Inflammatory macrophage (primary cell): Measurements from ENCODE around the gene TCEAL7.

ENCODE experiments used
- DNase-seq, 2 donors: peaks; one replicate each; pipeline ENCODE4 v3.0.0-alpha.2; 2020 to 2022

The TCEAL7 gene

DNA sequence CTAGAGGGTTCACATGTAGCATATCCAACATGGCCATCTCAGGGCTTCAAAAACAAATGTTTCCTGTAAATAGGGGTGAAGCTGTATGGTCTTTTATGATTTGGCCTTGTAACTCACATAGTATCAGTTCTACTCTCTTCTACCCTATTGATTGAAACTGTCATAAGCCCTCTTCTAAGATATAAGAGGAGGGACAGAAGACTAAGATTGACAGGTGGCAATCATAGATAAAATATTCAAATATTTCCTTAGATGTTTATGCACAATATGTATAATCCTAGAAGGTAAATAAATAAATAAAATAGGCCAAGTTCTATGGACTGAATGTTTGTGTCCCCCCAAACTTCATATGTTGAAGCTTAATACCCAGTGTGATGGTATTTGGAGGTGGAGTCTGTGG is 39.4 kb downstream of the TCEAL7 start:
- DNase-seq = no peak

DNA sequence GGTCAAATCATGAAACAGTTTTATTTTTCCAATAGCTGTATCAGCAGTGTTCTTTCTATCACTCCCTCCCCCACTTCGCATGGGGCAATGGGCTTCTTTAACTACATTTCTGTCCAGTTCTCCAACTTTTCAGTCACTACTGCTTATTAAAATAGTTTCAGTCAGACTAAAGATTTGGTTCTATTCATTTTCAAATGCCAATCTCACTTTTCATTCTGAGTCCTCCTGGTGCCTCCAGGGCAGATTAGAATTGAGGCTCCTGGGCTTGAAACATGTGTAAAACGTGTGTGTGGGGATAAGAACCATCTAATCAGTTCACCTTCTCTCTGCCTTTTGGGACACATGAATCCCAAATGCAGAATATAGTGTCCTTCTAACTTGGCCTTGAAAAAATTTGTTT is 42.8 kb downstream of the TCEAL7 start:
- no peak for DNase-seq

DNA sequence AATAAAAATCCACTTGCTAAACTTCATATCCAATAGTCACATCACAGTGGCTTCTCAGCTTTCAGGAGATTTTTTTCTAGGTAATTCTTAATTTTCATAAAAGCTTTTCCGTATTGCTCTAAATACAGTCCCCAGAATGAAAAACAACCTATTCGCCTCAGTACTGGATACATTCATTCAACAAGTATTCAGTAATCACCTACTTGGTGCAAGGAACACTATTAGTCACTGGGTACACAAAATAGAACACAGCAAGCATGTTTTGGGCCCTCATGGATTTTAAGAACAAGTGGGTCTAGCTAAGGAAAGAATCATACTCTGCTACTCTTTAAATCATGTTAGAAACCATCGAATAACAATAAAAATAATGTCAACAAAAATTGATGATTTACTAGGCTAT is 43.5 kb downstream of the TCEAL7 start:
- no peak for DNase-seq

DNA sequence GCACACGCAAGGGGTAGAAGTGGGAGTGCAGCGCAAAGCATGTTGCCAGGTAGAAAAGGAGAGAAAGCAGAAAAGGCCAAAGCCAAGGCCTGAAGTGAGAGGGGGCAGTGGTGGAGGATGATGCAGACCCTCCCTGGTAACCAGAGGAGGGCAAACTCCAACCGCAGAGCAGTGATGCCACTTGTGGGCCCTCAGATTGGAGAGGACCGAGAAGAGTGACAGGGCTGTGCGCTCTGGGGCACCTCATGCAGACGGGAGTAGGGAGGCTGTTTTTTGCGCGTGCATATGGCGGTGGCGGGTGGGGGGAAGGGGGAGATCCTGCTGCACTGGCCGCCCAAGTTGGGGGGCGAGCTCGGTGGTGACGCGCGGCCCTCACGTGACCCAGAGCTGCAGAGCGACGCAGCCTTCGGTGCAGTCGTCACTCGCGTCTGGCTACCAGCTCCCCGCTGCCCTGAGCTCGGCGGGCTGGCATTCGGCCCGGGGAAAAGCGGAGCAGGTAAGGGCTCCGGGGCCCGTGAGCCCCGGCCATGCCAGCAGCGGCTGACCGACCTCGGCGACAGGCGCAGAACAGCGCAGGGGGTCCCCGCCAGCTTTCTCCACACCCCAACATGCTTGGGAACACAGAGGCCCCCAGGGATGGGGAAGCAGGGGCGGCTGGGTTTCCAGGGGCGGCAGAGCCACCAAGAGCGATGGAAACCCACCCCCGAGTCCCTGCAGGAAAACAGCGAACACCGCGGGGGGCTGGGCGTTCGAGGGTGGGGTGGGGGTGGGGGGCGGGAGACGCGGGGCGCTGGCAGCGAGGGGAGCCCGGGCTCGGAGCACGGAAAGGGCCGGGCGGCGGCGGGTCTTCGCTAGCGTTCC is 46.3 kb downstream of the TCEAL7 start, which contains the start of gene BEX3:
BEX3 (plus strand) TSS at position 421 of the 861 bp plus-strand sequence. CDS start 984 bp downstream, outside the sequence.
- DNase-seq = no peak

DNA sequence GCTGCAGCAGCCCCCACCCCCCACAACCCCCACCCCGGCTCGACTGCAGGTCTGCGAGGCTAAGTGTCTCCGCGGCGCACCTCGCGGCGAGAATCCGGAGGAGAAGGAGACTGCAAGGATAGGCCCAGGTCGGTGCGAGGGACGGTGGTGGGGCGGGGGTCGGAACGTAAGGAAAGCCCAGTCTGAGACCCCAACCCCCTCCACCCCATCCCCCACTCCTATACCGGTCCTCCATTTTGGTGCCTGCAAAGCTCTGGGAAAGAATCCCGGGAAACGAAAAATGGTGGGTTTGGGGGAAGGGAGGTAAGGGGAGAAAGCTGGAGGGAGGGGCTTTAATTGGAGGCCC is 46.9 kb downstream of the TCEAL7 start:
- no peak for DNase-seq

DNA sequence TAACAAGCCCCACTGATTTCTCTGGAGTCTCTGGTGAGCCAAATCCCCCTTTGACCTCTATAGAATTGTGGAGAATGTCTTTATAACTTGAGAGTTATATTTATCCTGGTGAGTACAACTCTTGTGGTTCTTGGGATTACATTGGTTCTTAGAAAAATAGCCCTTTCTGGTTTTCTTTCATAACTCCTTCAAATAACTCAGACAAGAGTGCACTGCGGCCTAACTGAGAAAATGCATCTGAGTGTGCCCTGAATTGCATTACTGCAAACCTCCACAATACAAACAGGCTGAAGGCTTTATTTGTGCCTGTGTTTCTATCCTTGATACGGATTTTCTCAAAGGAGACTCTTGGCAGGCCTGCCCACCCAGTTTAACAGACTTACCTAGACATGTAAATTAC is 49.0 kb downstream of the TCEAL7 start:
- no peak for DNase-seq
